GM12864 (cell line): ENCODE data around the gene FAM216B.

ENCODE experiments used
- DNase-seq: peaks from one replicate; pipeline ENCODE4 v3.0.0-alpha.2; 2011; ENCODE audit warnings: low read depth
- H3K4me3 ChIP-seq: 2 replicates; pipeline ENCODE4 v1.5.1; 2011; ENCODE audit warnings: mild to moderate bottlenecking, low read depth, low read length, control low read depth
- CTCF ChIP-seq: IDR thresholded peaks from 2 replicates; pipeline ENCODE4 v1.5.1; 2011; ENCODE audit warnings: low read depth, mild to moderate bottlenecking, moderate library complexity, low read length, control low read depth, inconsistent platforms; ENCODE audit errors: missing control alignments

The FAM216B gene

GRCh38 chr13:42796747-42797356 is 15.5 kb downstream of the FAM216B start:
- H3K4me3 ChIP-seq, result no peak overlapping the region
- no peak for DNase-seq
- TF ChIP-seq CTCF, result no peak

- no peak overlapping the region for H3K4me3 ChIP-seq
- no peak for TF ChIP-seq CTCF
- DNase-seq, result no peak
Observed at GRCh38 chr13:42798118-42798517, 16.7 kb downstream of the FAM216B start.

GRCh38 chr13:42800109-42800643 is 18.8 kb downstream of the FAM216B start:
- no peak for TF ChIP-seq CTCF
- no peak overlapping the region for H3K4me3 ChIP-seq
- no peak for DNase-seq

- no peak overlapping the region for H3K4me3 ChIP-seq
- DNase-seq, result no peak
- no peak for TF ChIP-seq CTCF
Observed at GRCh38 chr13:42803563-42804204, 22.3 kb downstream of the FAM216B start.

GRCh38 chr13:42804244-42804874 is 23.0 kb downstream of the FAM216B start:
- no peak overlapping the region for H3K4me3 ChIP-seq
- no peak for TF ChIP-seq CTCF
- DNase-seq, result no peak

GRCh38 chr13:42807241-42807640 is 25.9 kb downstream of the FAM216B start:
- no peak overlapping the region for H3K4me3 ChIP-seq
- DNase-seq, result no peak
- TF ChIP-seq CTCF, result no peak
